GM19372 (cell line): ENCODE results near the gene BACH2.

Experiments
- ATAC-seq: cut with Tn5 transposase; IDR thresholded peaks from one replicate; pipeline ENCODE4 v1.9.1; 2021; ENCODE audit warnings: mild to moderate bottlenecking, low read depth, moderate library complexity; ENCODE audit not compliant: unreplicated experiment

The BACH2 gene

DNA sequence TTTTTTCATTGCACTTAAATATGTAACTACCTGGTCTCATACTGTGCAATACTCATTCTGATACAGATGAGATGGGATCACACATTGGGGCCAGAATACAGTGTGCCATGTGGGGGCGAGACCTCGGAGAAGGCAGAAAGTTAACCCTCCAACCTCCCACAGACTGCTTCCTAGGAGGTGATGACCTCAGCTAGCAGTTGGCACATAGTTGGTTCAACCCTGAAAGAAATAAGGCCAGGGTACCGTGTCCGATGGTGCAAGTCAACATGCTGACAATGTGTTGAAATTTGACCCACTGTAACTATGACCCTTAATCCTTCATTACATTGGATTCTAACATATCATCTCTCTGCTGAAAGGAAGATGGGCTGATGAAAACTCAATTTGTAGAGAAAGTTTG is 340.5 kb downstream of the BACH2 start:
- ATAC-seq, result no peak

GRCh38 chr6:89955364-89955763 is 341.3 kb downstream of the BACH2 start:
- no peak for ATAC-seq

GRCh38 chr6:89954721-89955148 is 341.9 kb downstream of the BACH2 start:
- ATAC-seq, result no peak

- no peak for ATAC-seq
Observed at GRCh38 chr6:89952686-89953085, 344.0 kb downstream of the BACH2 start.

DNA sequence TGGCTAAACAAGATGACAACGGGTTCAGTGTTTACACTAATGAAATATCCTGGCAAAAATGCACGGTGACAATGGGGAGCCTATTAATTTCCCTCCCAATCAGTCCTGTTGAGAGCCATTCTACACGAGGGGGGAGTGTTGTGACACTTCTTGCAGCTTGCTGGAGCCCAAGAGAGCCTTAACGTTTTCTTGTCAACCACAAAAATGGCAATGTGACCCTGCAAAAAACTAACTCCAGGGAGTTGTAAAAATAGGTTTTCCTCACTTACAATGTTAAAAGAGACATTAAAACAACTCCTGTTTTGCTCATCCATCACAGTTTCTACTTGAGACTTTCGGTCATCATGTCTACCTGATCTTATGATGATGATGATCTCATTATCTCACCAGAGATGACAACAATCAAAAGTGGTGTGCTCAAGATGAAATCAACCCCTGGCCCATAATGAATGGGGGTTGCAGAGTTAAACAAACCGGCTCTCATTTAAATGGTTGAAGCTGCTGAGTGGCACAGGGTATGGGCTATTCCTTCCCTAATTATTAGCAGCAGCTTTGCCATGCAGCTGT is 344.5 kb downstream of the BACH2 start:
- ATAC-seq, result no peak

DNA sequence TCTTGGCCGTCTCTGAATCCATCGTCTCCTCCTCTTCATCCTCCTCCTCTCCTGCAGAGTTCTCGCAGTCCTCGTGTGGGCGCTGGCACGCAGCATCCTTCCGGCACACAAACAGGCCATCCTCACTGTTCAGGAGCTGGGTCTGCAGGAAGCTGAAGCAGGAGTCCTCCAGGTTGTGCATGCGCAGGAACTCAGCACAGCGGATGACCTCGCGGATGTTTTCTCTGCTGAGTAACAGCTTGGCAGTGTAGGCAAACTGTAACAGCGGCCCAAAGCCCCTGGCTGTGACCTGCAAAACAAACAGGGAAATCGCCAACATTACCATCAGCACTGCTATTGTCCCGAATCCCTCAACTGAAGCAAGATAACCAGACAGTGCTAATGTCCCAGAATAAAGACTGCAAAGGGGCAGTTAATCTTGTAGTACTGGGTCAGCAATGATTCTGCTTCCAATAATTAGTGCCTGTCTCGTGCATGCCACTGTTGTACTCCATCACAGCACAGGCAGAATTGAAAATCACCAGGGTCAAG is 345.0 kb downstream of the BACH2 start:
- no peak for ATAC-seq

- no peak for ATAC-seq
Observed at GRCh38 chr6:89950879-89951391, 345.7 kb downstream of the BACH2 start.

- ATAC-seq, result no peak
Observed at GRCh38 chr6:89950446-89950845, 346.2 kb downstream of the BACH2 start.

DNA sequence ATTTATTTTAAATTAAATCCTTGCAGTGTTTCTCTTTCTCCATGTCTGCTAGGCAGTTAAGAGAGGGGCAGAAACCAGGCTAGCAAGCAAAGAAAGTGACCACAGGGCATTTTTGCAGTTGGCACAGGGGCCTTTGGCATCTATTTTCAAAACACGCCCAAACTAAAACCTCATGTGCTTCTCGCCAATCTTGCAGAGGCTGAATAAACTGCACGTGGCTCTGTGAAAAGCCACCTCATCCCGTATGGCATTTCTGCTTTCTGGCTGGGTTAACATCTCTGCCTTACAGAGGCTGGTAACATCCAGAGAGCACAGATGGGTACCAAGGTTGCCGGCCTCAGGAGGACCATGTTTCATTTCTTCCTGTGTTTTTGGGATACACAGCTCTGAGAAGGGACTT is 347.8 kb downstream of the BACH2 start:
- ATAC-seq, result no peak

- ATAC-seq, result no peak
Observed at GRCh38 chr6:89944826-89945407, 351.7 kb downstream of the BACH2 start.

DNA sequence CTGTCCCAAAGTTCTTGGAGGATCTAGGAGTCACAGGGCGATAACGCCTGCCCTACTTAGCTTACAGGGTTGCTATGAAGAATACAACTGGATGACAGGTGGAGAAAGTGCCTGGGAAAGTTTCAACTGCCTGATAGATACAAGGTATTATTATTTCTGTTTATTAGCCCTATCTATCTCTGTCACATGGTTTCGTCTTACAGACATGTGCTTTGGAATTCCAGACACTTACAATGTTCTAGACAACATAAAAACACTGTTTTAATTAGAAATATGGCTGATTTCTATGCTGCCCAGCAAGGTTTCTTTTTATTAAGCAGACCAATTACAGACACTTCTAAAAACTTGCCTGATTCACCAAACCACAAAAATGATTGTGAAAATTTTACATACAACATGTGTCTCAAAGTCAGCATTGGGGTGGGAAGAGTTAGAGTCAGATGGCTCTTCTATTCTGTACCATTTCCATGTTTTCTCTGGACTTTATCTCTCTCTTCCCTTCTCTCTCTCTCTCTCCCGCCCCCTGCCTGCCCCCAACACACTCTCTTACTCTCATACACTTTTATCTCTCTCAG is 352.4 kb downstream of the BACH2 start:
- ATAC-seq, result no peak

- ATAC-seq, result no peak
Observed at GRCh38 chr6:89942601-89943000, 354.0 kb downstream of the BACH2 start.

DNA sequence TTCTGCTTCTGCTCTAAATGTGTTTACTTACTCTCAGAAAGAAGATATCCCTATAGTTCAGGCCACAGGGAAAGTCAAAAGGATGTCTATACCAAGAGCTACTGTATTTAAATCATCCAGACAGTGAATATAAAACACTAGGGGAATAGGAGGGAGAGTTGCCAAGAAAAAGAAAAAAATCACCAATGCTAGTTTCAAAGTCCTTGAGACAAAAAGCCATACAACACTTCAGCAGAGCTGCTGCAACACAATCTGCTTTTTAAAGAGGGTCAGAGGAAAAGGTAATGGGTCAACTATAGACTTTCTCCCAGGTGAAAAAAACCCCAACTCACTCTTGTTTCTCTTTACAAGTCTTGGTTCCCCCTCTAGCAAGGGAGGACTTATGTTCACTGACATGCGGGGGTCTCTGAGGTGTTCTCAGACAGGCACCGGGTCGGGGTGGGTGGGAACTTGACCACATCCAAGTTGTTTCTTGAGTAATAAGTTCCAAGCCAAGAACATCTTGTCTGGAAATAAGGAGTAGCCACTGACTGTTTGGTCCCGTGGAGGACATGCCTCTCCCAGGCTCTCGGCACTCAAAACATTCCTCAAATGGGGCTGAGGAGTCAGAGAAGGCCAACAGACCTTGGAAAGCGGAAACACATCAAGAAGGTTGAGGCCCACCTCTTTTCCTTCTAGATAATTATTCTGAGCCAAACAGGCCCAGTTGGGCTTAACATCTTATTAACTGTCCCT is 354.7 kb downstream of the BACH2 start:
- ATAC-seq, result no peak

GRCh38 chr6:89941031-89941762 is 355.4 kb downstream of the BACH2 start:
- ATAC-seq, result no peak

DNA sequence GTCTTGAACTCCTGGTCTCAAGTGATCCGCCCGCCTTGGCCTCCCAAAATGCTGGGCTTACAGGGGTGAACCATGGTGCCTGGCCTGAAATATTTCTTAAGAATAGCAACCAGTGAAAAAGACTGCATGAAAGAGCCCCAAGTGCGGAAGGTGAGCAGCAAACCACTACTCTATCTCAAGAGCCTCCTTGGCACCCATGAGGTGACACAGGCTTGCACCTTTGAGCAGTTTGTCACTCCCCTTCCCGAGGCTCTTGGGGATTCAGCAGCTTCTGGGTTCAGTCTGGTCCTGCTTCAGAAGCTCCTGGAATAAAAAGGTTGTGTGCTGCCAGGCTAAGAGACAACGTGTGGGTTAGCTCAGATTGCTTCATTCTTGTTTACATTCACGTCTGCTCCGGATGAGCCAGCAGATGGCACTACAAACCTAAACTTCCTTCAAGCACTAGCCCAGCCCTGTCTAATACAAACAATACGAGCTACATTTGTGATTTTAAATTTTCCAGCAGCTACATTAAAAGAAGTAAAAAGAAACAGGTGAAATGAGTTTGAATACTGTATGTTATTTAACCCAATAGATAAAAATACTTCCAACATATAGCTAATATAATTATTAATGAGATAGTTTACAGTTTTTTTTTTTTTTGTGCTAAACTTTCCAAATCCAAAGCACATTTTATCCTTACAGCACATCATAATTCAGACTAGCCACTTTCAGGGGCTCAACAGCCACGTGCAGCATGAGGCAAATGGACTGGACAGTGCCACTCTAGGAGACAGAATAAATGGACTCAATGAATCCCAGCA is 356.2 kb downstream of the BACH2 start:
- ATAC-seq, result peak; percentile 74

DNA sequence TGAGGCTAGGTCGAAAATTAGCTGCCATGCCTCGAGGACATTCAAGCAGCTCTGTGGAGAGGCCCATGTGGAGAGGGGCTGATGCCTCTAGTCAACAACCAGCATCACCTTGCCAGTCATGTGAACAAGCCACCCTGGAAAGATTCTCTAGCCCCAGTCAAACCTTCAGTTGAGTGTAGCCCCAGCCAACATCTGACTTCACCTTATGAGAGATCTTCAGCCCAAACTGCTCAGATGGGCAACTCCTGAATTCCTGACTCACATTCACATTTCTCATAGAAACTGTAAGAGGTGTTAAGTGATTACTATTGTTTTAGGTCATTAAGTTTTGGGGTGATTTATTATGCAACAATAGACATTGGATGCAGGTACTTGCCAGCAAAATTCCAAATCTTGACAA is 357.5 kb downstream of the BACH2 start:
- no peak for ATAC-seq

DNA sequence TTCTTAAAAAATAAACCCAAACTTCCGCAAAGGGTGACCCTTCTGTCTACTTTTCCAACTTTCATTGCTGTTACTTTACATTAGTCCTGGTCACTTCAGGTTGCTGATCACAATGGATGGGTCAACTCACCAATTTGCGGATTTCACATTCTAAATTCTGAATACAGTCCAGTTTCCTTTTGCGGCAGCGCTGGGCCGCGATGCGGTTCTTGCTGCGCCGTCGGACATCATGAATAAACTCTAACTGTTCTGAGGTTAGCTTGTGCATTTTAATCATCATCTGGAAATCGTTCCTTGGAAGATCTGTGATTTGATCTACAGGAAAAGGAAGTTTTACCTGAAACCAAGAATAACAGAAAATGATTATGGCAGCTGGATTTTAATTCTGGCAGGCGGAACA is 358.6 kb downstream of the BACH2 start:
- ATAC-seq, result no peak

GRCh38 chr6:89936177-89936576 is 360.5 kb downstream of the BACH2 start:
- ATAC-seq, result no peak

- ATAC-seq, result no peak
Observed at GRCh38 chr6:89934685-89935366, 361.8 kb downstream of the BACH2 start.
